Measurements from ENCODE around the gene CYTH4. TPM values are rescaled to one million over a fixed set of nuclear protein-coding genes. Genes with fewer than 3 reads are reported as not detected.
"Not testable (repeated sequence)": the region's sequence is repeated elsewhere in the genome, so short reads cannot be mapped to it uniquely, and the experiment has no call there.

CYTH4 gene
- total and polyA plus RNA-seq, 2 of the 13 experiments (the other 11 are each of a cell fraction or from before 2014, with no cell fraction given), result not detected

GRCh38 chr22:37233371-37233750 lies 48.9 kb upstream of the CYTH4 start:
- H3K79me2 ChIP-seq (ENCODE audit: insufficient read depth, low read length); H3K9me3 ChIP-seq (ENCODE audit: low read length); H3K9ac ChIP-seq (ENCODE audit: insufficient read depth, low read depth, low read length); H3K27ac ChIP-seq (ENCODE audit: extremely low read length, insufficient read depth, low read length); DNase-seq (ENCODE audit: low spot score); H4K20me1 ChIP-seq (ENCODE audit: insufficient read depth, low read length); H3K4me2 ChIP-seq (ENCODE audit: low read depth, low read length); BruUV-seq (replicated peaks); CTCF ChIA-PET (ENCODE audit: low intra/inter-chr PET ratio, low total read pairs); POLR2A ChIA-PET; FAIRE-seq; in situ Hi-C loops (cut with HindIII; ENCODE audit: extremely low pct_ligation_motif_present, low pct_unique_long_range_greater_than_20kb); ATAC-seq; H2AFZ ChIP-seq (ENCODE audit: low read length); H3K4me3 ChIP-seq (replicated peaks in 1 of 3; ENCODE audit: insufficient read depth in 1 of 3, low read depth in 2 of 3, low read length in 3 of 3); H3K36me3 ChIP-seq (replicated peaks in 1 of 2; ENCODE audit: control insufficient read depth in 1 of 2, insufficient read depth in 2 of 2, low read length in 2 of 2); intact Hi-C loops (cut with micrococcal nuclease; ENCODE audit: unreplicated experiment): not testable (repeated sequence)
- WGBS (ENCODE audit: low lambda C conversion rate), result 63% methylated on average over 12 of the region's 12 CpGs
- H3K27me3 ChIP-seq (ENCODE audit: control insufficient read depth in 1 of 2, insufficient read depth in 2 of 2, low read length in 2 of 2), result peaks cover 5 to 11% of the 10 kb centered on the region in 2 experiments; a peak in 3 of 5 replicates
- peaks cover 22% of the 10 kb centered on the region for H3K4me1 ChIP-seq (ENCODE audit: insufficient read depth, low read length)

- H3K4me1 ChIP-seq (ENCODE audit: insufficient read depth, low read length), result peaks cover 22% of the 10 kb centered on the region
- no peaks in the 10 kb centered on the region for H4K20me1 ChIP-seq (ENCODE audit: insufficient read depth, low read length)
- H3K79me2 ChIP-seq (ENCODE audit: insufficient read depth, low read length), result no peaks in the 10 kb centered on the region
- no peak overlapping the region for H3K4me3 ChIP-seq (replicated peaks in 1 of 3; ENCODE audit: insufficient read depth in 1 of 3, low read depth in 2 of 3, low read length in 3 of 3)
- no peak overlapping the region for H3K4me2 ChIP-seq (ENCODE audit: low read depth, low read length)
- BruUV-seq (replicated peaks), result no TSS peak
- in situ Hi-C loops (cut with HindIII; ENCODE audit: extremely low pct_ligation_motif_present, low pct_unique_long_range_greater_than_20kb), result no loop called here
- H3K27ac ChIP-seq (ENCODE audit: extremely low read length, insufficient read depth, low read length), result no peak overlapping the region
- POLR2A ChIA-PET, result no interaction called here
- H3K36me3 ChIP-seq (replicated peaks in 1 of 2; ENCODE audit: control insufficient read depth in 1 of 2, insufficient read depth in 2 of 2, low read length in 2 of 2), result no peaks in the 10 kb centered on the region; a peak in 1 of 5 replicates
- peaks cover 4 to 17% of the 10 kb centered on the region in 2 experiments; a peak in 3 of 5 replicates for H3K27me3 ChIP-seq (ENCODE audit: control insufficient read depth in 1 of 2, insufficient read depth in 2 of 2, low read length in 2 of 2)
- 30% methylated on average over 10 of the region's 27 CpGs for WGBS (ENCODE audit: low lambda C conversion rate)
- CTCF ChIA-PET (ENCODE audit: low intra/inter-chr PET ratio, low total read pairs), result no interaction called here
- no peak for ATAC-seq
- no peak overlapping the region for H2AFZ ChIP-seq (ENCODE audit: low read length)
- TF ChIP-seq ZNF768 (CRISPR knock-in tag; IDR thresholded peaks at IDR 0.05), result peak; percentile 92
- TF ChIP-seq ZNF326 (CRISPR knock-in tag; IDR thresholded peaks at IDR 0.05; ENCODE audit: borderline replicate concordance), result no peak
- H3K9me3 ChIP-seq (ENCODE audit: low read length), result no peaks in the 10 kb centered on the region
- no peak overlapping the region for H3K9ac ChIP-seq (ENCODE audit: insufficient read depth, low read depth, low read length)
- no peak for FAIRE-seq
- intact Hi-C loops (cut with micrococcal nuclease; ENCODE audit: unreplicated experiment), result no loop called here
- DNase-seq (ENCODE audit: low spot score), result no peak
Observed at GRCh38 chr22:37233751-37234631, 48.3 kb upstream of the CYTH4 start.
